HG03025 (cell line): Measurements from ENCODE around the gene ZNF778.
"Not testable (repeated sequence)": the region's sequence is repeated elsewhere in the genome, so short reads cannot be mapped to it uniquely, and the experiment has no call there.

Experiments used
- ATAC-seq: cut with Tn5 transposase; IDR thresholded peaks from one replicate; pipeline ENCODE4 v1.9.1; 2021; ENCODE audit warnings: mild to moderate bottlenecking, moderate library complexity; ENCODE audit not compliant: unreplicated experiment, low FRiP score

ZNF778 gene

DNA sequence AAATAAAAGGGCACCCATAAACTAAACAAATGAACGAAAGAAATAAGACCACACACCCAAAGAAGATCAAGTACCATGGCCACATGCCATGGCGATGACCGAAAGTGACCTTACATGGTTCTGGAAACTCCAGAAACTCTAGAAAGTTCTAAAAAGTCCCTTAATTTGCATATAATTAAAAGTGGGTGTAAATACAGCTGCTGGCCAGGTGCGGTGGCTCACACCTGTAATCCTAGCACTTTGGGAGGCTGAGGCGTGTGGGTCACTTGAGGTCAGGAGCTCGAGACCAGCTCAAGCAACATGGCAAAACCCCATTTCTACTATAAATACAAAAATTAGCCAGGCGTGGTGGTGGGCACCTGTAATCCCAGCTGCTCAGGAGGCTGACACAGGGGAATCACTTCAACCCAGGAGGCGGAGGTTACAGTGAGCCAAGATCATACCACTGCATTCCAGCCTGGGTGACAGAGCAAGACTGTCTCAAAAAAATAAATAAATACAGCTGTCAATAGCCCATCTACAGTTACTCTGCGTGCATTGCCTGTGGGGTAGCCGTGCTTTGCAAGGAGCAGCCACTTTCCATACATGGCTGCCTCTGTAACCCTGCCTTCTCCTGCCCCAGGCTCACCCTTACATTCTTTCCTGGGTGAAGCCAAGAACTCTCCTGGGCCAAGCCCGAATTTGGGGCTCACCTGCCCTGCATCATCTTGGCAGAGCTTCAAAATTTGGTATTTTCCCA, 7.2 kb upstream of the ZNF778 start:
- ATAC-seq: no peak

DNA sequence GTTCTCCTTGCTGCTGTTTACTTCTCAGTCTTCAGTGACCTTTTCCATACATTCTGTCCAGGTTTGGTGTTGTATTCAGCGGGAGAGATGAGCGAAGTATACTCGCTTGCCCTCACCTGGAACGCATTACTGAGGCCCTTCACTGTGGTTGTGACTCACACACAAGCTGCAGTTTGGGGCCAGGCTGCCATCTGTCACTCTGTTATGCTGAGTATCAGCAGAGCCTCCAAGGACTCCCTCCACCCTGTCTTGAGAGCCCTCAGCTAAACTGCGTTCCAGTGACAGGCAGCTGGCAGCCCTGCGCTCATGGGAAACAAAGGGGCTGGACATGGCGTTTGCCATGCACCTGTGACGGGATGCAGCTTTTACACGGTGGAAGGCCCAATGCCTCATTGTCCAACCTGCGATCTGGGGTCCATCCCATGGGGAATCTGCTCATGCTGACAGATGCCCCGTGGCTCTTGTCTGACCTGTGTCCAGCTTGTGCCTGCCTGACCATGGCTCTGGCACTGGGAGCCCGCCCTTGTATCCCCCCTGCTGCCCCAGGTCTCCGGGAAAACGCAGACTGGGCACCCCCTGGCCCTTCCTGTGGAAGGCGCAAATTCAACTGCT, 6.5 kb upstream of the ZNF778 start:
- ATAC-seq: no peak

DNA sequence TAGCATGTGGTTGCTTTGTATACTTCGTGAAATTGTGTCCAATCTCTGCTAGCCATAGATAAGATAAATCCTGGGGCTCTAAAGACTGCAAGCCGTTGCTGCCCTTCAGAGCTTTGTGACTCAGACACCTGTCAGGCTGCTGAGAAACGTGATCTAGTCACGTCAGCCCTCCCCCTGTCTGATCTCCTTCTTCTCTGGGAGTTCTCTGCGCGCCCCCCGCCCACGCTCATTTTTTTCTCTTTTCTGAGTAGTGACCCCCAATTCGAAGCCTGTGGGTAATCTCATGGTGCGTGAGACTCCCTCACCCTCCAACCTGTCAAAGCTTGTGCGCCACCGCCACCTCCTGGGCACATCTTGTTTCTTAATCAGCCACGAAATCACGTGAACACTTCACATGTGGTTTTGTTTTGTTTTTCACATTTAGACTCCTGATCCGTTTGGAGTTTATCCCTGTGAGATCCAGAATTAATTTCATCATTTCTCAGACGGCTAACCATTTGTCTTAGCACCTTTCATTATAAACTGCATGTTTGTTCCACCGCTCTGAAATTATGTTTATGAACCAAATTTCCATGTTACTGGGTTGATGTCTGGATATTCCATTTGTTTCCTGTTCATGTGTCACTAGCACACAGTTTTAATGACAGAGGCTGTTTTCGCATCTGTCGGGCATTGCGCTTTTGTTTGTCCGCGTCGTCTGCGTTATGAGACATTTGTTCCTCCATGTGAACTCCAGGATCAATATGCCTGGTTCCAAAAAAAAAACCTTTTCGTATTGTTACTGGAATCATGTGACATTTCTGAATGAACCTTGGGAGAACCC, 977 bp upstream of the ZNF778 start:
- ATAC-seq: no peak

DNA sequence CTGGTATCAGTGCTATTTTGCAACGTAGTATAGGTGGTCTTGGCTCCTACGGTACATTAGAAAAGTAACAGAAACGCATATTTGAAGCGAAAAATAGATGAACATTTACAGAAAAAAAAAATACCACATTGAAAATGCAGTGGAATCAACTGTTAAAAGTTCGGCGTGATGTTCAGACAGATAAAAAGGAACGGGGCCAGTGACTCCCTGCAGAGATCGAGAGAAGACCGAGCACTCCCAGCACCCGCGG, 440 bp upstream of the ZNF778 start:
- no peak for ATAC-seq

DNA sequence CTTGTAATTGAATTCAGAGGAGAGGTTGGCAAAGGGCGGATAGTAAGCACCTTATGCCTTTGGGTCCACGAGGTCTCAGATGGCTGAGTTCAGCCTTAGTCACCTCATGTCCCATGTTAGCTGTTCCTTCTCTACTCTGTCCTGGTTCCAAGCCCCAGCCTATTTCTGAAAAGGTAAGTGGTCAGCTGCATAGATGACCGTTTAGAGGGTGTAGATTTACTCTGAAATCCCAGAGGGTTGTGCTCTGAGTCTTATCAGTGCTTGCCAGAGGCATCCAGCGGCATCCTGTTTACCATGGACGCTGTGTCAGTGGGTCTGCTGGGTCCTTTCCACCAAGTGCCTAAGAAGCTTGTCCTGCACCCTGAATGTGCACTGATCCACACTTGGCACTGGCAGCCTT, 1.9 kb downstream of the ZNF778 start:
- ATAC-seq: no peak

DNA sequence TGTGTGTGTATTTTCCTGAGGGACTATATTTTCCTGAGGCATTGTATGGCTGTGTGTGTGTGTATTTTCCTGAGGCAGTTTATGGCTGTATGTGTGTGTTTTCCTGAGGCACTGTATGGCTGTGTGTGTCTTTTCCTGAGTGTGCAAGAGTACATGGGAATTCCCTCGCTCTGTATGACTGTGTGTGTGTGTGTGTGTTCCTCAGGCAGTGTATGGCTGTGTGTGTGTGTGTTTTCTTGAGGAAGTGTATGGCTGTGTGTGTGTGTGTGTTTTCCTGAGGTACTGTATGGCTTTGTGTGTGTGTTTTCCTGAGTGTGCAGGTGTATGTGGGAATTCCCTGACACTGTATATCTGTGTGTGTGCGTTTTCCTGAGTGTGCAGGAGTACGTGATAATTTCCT, 4.1 kb downstream of the ZNF778 start:
- no peak for ATAC-seq

DNA sequence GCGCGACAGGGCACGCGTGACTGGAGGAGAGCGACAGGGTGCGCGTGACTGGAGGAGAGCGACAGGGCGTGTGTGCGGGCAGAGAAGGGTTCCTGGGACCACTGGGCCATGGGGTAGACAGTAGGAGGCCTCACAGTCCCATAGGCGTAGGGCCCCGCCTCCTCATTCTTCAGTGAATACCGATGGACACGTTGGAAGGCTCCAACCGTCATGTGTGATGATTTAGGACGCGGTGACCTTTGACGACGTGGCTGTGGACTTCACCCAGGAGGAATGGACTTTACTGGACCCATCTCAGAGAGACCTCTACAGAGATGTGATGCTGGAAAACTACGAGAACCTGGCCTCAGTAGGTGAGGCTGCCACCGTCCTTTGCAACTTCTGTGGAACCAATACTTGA, 5.4 kb downstream of the ZNF778 start:
- ATAC-seq: no peak

DNA sequence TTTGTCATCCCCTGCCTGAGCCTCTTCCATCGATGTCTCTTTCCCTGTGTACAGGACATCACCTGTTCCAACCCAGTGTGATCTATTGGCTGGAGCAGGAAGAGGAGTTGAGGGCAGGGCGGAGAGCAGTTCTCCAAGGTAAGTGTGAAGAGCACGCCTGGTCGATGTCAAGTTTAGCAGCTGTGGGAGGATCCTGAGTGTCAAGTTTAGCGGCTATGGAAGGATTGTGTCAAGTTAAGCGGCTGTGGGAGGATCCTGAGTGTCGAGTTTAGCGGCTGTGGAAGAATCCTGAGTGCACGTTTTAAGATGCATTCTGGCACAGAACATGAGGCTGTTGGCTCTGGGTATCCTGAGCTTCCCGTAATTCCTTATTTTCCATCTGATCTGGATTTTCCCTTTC, 7.2 kb downstream of the ZNF778 start:
- no peak for ATAC-seq

DNA sequence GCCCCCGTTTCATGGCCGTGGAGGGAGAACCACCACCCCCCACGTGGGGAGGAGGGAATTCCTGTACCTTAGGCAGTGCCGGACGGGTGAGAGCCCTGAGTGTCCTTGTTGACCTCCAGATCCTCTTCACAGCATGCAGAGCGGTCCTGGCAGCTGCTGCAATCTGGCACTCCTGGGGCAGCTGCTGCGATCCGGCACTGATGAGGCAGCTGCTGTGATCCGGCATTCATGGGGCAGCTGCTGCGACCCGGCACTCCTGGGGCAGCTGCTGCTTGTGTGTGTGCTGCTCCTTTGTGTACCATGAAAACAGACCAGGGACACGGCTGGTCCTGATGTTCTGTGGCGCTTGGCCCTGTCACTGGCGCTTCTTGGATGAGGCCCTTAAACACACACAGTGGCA, 12.8 kb downstream of the ZNF778 start:
- no peak for ATAC-seq

DNA sequence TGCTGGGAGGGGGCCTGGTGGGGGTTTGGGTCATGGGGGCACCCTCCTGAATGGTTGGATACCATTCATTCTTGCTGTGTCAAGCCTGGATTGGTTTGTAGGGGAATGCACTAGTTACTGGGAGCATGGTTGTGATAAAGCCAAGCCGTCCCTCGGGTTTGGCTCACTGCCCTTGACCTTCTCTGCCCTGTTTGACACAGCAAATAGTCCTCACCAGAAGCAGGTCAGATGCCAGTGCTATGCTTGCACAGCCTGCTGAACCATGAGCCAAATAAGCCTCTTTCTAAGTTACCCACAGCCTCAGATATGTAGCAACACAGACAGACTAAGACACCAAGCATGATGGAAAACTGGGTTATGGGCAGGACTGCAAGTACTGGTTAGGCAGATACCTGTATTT, 14.6 kb downstream of the ZNF778 start:
- no peak for ATAC-seq

DNA sequence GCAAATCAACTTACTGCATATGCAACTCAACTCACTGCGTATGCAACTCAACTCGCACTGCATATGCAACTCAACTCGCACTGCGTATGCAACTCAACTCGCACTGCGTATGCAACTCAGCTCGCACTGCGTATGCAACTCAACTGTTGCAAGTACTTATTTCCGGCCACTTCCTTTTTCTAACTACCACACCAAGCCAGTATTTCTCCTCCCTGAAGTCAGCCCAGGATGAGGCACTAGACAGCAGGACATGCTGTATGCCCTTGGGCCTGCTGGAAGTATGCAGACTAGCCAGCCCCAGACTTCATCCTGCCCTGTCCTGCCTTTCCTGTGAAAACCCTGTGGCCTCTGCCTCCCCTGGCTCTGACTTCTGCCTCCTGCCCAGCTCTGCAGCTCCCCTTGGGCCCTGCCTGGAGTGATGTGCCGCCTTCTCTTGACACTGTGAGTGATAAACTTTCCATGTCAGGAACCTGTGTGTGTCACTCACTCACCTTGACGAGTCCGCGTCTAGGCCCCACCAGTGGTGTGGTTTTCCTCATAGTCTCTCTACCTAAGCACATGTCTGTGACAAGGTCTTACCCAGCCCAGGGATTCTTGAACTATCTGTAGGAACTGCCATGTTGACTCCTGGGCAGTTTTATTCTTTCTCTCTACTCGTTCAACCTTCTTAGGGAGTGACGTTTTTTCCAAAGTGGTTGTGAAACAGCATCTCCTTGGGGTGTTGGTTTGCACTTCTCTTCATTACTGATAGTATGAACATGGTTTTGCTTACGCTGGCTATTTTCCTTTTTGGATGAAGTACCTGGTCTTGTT, 16.4 kb downstream of the ZNF778 start:
- ATAC-seq: no peak

DNA sequence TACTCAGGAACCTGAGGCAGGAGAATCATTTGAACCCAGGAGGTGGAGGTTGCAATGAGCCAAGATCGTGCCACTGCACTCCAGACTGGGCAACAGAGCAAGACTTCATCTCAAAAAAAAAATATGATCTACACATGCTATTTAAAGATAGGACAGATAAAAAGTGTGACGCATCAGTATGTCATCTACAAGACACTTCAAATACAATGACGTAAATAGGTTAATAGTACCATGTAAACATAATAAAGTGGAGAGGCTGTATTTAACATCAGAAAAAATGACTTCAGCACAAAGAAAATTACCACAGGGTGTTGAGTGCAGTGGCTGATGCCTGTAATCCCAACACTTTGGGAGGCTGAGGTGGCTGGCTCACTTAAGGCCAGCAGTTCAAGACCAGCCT, 20.2 kb downstream of the ZNF778 start:
- ATAC-seq: no peak

DNA sequence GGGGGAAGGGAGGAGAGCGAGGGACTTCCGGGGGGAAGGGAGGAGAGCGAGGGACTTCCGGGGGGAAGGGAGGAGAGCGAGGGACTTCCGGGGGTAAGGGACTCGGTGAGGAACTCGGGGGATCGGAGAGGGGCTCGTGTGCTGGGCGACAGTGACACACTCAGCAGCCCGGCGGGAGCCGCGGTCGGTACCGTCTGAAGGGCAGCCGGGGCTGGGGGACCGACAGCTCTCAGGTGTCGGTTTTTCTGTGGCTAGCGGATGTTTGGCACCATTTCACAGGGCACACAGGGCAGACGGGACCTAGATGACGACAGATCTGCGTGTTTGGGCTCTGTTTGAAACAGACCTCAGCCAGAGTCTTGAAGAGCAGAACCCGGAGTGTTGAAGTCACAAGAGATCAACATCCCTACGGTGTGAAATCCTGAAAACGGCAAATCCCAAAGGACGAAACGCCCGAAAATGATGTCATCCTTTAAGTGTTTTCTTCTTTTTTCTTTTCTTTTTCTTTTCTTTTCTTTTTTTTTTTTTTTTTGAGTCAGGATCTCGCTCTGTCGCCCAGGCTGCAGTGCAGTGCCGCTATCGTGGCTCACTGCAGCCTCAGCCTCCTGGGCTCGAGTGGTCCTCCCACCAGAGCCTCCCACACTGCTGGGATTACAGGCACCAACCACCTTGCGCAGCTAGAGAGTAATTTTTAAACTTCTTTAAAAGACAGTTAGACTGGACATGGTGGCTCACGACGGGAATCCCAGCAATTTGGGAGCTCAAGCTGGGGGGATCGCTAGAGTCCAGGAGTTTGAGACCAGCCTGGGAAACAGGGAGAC, 23.9 kb downstream of the ZNF778 start:
- no peak for ATAC-seq

DNA sequence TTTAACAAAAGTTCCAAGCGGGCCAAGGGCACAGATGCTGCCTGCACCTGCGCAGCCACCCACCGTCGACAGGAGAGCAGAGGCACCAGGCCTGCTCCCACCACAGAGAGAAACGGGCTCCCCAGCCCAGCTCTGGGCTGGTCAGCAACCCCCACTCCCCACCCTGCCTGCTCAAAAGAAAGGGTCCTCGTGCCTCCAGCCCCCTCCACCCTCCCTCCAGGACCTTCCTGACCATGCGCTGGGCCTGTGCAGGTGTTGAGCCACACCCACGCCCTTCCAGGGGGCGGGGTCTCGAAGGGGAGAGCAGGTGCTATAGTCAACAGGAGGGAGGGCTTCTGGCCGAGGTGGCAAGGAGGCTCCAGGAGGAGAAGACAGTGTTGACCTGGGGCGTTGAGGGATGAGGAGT, 25.3 kb downstream of the ZNF778 start:
- no peak for ATAC-seq

DNA sequence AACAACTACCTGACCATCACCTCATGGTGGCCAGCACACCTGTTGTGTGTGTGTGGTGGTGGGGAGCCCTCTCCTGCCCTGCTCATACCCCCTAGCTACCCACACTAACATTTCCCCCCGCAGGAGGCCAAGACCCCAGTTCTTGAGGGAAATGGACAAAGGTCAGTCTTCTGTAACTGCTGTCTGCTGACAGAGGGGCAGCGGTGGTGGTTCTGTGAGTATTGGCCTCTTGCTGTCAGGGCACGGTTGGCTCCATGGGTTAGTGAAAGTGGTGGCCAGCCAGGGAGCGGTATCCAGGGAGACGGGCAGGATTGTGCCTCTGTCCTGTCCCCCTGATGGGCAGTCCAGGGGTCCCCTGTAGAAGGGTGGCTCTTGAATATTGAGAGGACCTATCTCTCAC, 26.2 kb downstream of the ZNF778 start:
- ATAC-seq: no peak

DNA sequence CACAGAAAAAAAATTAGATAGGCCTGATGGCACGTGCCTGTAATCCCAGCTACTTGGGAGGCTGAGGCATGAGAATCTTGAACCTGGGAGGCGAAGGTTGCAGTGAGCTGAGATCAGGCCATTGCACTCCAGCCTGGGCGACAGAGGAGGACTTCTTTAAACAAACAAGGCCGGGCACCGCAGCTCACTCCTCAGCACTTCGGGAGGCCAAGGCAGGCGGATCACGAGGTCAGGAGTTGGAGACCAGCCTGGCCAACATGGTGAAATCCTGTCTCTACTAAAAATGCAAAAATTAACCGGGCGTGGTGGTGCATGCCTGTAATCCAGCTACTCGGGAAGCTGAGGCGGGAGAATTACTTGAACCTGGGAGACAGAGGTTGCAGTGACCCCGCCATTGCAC, 26.8 kb downstream of the ZNF778 start:
- ATAC-seq: not testable (repeated sequence)

DNA sequence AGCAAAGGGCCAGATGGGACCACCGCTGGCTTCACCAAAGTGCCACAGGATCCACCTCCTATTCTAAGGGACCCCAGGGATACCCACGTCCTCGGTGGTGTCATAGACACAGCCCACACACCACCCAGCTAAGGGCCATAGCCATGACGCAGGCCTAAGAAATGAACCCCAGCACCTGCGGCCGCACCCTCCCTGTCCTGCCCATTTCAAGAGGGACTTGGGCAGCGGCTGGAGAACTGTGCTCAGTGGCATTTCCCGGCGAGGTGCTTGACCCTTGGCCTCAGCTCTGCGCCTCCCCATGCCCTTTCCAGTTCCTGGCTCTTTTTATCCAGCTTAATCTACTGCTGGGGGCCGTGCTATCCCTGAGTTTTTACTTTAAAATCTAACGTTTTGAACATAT, 27.3 kb downstream of the ZNF778 start:
- ATAC-seq: no peak

DNA sequence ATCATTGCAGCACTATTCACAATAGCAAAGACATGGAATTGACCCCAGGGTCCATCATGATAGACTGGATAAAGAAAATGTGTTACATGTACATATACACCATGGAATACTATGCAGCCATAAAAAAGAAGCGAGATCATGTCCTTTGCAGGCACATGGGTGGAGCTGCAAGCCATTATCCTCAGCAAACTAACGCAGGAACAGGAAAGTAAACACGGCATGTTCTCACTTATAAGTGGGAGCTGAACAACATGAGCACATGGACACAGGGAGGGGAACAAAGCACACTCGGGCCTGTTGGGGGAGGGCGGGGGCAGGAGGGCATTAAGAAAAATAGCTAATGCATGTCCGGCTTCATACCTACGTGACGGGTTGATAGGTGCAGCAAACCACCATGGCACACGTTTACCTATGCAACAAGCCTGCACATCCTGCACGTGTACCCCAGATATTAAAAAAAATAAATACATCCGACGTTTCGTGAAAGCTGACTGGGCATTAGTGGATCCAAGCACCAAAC, 28.9 kb downstream of the ZNF778 start:
- ATAC-seq: no peak

DNA sequence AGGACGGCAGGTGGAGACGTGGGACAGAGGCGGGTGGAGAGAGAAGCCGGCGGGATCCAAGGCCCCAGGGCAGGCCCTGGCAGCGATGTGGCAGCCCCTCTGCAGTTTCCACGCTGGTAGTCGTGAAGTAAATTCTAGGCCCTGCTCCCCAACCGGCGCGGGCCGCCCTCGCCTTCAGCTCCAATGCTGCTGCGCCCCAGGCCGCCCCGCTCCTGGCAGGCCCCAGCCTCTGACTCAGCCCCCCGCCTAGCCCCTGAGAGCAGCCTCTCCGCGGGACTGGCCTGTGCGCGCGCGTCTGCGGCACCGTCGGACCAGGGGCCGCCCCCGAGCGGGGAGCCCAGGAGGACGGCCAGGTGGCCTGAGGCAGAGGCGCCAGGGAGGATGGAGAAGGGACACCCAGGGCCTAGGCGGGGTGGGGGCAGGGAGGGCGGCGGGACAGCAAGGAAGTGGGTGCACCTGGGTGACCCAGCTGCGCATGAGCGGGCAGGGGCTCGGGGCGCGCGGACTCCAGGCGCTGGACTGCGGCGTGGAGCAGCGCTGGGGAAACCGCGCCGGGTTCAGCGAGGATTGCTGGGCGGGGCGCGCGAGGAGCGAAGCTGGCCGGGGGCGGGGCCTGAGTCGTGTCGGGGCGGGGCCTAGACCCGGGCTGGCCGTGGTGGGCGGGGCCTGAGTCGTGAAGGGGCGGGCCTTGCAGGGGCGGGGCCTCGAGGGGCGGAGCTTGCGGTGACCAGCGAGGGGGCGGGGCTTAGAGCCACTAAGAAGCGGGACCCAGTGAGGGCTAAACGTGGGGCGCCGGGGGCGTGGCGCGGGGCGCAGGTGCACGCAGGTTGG, 29.6 kb downstream of the ZNF778 start:
- no peak for ATAC-seq
